Neutrophil (primary cell): Measurements from ENCODE around the gene CLMN.
A peak's percentile ranks its signal among the peaks of the same experiment; 100 is the strongest.

Source experiments
- H3K27ac ChIP-seq: fragments of 200-600 bp; sonication (generic); 2 replicates; pipeline ENCODE4 v1.5.1; 2016; ENCODE audit warnings: mild to moderate bottlenecking, moderate library complexity
- H3K27me3 ChIP-seq: fragments of 200-600 bp; sonication (generic); 2 replicates; pipeline ENCODE4 v1.6.0; 2016; ENCODE audit warnings: mild to moderate bottlenecking
- H3K36me3 ChIP-seq: fragments of 200-600 bp; sonication (generic); 2 replicates; pipeline ENCODE4 v1.5.1; 2017
- H3K4me1 ChIP-seq, 2 experiments: fragments of 200-600 bp in 1 of 2; sonication (generic) in 1 of 2; 1 replicate in 1 of 2; 2 replicates in 1 of 2; pipeline versions ENCODE4 v1.5.1 to v1.6.1; 2013 to 2016; ENCODE audit warnings: low read depth in 1 of 2, low read length in 1 of 2, mild to moderate bottlenecking in 1 of 2, moderate library complexity in 1 of 2; ENCODE audit not compliant: control insufficient read depth in 1 of 2, insufficient read depth in 1 of 2
- H3K4me3 ChIP-seq, 2 experiments: fragments of 200-600 bp in 1 of 2; sonication (generic) in 1 of 2; 1 replicate in 1 of 2; 2 replicates in 1 of 2; pipeline ENCODE4 v1.5.1; 2013 to 2016; ENCODE audit warnings: low read depth in 1 of 2, low read length in 1 of 2, mild to moderate bottlenecking in 1 of 2, moderate library complexity in 1 of 2
- H3K9me3 ChIP-seq: fragments of 200-600 bp; sonication (generic); 2 replicates; pipeline ENCODE4 v1.5.1; 2016
- CTCF ChIP-seq: fragments of 200-600 bp; sonication (generic); IDR thresholded peaks from 2 replicates; pipeline ENCODE4 v1.5.1; 2016; ENCODE audit warnings: antibody characterized with exemption

The CLMN gene

DNA sequence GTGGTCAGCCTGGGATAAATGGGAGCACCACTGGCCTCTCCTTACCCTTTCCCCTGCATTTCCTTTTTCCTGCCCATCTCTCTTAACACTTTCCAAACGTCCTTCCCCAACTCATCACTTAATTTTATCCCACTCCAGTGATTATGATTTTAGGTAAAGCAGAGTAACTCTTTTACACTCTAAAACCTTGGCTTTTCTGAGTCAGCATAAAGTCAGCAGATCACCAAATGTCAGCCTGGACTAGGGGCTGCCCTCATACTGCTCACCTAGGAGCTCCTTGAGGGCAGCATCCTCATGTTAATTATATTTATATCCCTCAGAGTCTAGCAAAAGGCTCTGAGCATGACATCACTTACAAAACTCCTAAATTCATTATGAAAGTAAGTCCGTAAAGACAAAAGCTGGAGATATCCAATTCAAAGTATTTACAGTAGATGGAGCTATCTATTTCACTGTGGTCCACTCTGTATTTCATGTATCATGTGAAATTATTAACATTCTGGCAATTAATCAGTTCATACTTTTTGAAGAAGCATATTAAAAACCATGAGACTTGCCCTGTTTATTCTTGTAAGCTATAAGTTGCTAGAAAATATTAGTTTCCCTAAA, 145.4 kb downstream of the CLMN start:
- H3K27me3 ChIP-seq: no peaks in the 10 kb centered on the region
- peak overlapping the region in 1 of 2 experiments; percentile 1 for H3K4me3 ChIP-seq
- no peaks in the 10 kb centered on the region for H3K36me3 ChIP-seq
- H3K4me1 ChIP-seq: peaks cover 35 to 36% of the 10 kb centered on the region in 2 experiments
- no peaks in the 10 kb centered on the region for H3K9me3 ChIP-seq
- peak overlapping the region; percentile 85 for H3K27ac ChIP-seq
- no peak for TF ChIP-seq CTCF

DNA sequence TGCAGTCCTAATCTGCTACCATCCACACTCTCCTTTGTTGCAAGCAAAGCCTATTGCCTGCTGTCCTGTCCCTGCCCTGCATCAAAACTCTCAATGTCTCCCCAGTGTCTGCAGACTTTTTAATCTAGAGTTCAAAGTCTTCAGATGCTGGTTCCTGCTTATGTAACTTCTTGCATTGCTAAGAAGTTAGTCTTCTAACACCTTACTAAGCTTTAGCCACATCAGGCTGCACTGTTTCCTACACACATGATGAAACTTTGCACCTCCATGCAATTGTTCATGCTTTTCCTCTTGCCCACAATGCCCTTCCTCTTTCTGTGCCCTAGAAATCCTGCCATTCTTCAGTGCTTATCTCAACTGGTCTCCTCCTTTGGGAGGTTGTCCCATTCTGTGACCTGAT, 146.2 kb downstream of the CLMN start:
- Histone ChIP-seq H3K4me3 (peak overlapping the region in 1 of 2 experiments; percentile 1), H3K27me3 (no peaks in the 10 kb centered on the region), H3K36me3 (no peaks in the 10 kb centered on the region), H3K9me3 (no peaks in the 10 kb centered on the region), H3K4me1 (peaks cover 35 to 36% of the 10 kb centered on the region in 2 experiments), H3K27ac (peak overlapping the region; percentile 85)
- no peak for TF ChIP-seq CTCF

- no peak for TF ChIP-seq CTCF
- Histone ChIP-seq H3K36me3 (no peaks in the 10 kb centered on the region), H3K4me1 (peaks cover 14 to 20% of the 10 kb centered on the region in 2 experiments), H3K4me3 (no peak overlapping the region), H3K27ac (no peak overlapping the region), H3K27me3 (no peaks in the 10 kb centered on the region), H3K9me3 (no peaks in the 10 kb centered on the region)
These were observed 152.5 kb downstream of the CLMN start for GRCh38 chr14:95167177-95167576.

DNA sequence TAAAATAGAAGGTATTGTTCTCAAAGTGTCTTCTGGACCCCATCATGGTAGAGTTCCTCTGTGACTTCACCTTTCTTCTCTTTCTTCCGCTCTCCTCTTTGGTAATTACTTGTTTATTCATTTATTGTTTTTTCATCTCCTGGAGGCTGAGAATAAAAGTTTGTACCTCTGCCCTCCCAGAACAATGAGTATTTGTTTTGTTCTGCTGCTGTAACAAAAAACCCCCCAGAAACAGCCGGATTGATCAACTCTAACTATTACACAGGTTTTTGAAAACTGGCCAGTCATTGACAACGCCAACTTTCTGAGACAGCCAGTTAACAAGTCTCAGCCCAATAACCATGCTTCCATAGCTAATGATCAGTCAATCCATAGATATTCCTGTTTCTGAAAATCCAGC, 154.2 kb downstream of the CLMN start:
- H3K4me1 ChIP-seq: peaks cover 6 to 12% of the 10 kb centered on the region in 2 experiments
- H3K36me3 ChIP-seq: no peaks in the 10 kb centered on the region
- no peak overlapping the region for H3K4me3 ChIP-seq

GRCh38 chr14:95164506-95164905, 155.2 kb downstream of the CLMN start:
- Histone ChIP-seq H3K4me1 (peaks cover 6 to 12% of the 10 kb centered on the region in 2 experiments), H3K27ac (no peak overlapping the region), H3K4me3 (no peak overlapping the region), H3K27me3 (no peaks in the 10 kb centered on the region), H3K36me3 (no peaks in the 10 kb centered on the region), H3K9me3 (no peaks in the 10 kb centered on the region)
- no peak for TF ChIP-seq CTCF

More for the DNA sequence above, 154.2 kb downstream of the CLMN start:
- TF ChIP-seq CTCF: no peak
- Histone ChIP-seq H3K9me3 (no peaks in the 10 kb centered on the region), H3K27me3 (no peaks in the 10 kb centered on the region), H3K27ac (no peak overlapping the region)
